Measurements from ENCODE around the gene HECTD1.

DNA sequence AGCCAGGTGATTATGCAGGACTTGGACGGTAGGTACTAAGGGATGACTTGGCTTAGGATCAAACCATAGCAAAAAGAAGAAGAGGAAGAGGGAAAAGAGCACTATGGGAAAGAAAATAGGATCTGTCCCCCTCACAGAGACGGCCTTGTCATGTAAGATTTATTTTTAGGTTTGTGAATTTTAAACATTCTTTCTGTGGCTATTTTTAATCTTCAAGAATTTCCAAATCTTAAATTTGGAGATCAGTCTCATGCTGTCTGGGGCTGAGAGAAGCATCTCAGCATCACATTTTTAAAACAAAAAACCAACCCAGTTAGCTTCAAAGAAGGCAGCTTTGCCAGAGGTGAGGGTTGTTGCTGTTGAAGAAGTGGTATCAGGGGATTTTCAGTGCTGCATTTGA, 128.8 kb downstream of the HECTD1 start:
- TF ChIP-seq EZH2 (IDR thresholded peaks at IDR 0.05; ENCODE audit: insufficient read depth, low read length) (no peak), CTCF (IDR thresholded peaks at IDR 0.05; ENCODE audit: insufficient read depth, low read depth, low read length) (no peak)
